Stimulated activated memory B cell treated with anti-CD40 and anti-IgM and Interleukin-4, amounts not matched to agents 10 μg/mL and 1 μg/mL and 100 μg/mL, for 72 hours (primary cell): ENCODE results near the gene STMND1.

ENCODE experiments used
- ATAC-seq: fragments of 150-1000 bp; cut with Tn5 transposase; 2 replicates; pipeline ENCODE4 v1.10.0; 2021
- H3K27ac Mint-ChIP-seq: one replicate; pipeline ENCODE4 v1.8.0; 2022; ENCODE audit warnings: mild to moderate bottlenecking, mixed read lengths
- H3K27me3 Mint-ChIP-seq: one replicate; pipeline ENCODE4 v1.8.0; 2022; ENCODE audit warnings: mixed read lengths
- H3K36me3 Mint-ChIP-seq: one replicate; pipeline ENCODE4 v1.8.0; 2022; ENCODE audit warnings: mixed read lengths
- H3K4me1 Mint-ChIP-seq: one replicate; pipeline ENCODE4 v1.8.0; 2022; ENCODE audit warnings: mixed read lengths
- H3K4me3 Mint-ChIP-seq: one replicate; pipeline ENCODE4 v1.8.0; 2022; ENCODE audit warnings: mild to moderate bottlenecking, moderate library complexity, mixed read lengths
- H3K9me3 Mint-ChIP-seq: one replicate; pipeline ENCODE4 v1.8.0; 2022; ENCODE audit warnings: mixed read lengths

STMND1 gene

GRCh38 chr6:17086469-17086868 is 15.4 kb upstream of the STMND1 start:
- H3K36me3 Mint-ChIP-seq, result no peaks in the 10 kb centered on the region
- no peaks in the 10 kb centered on the region for H3K4me1 Mint-ChIP-seq
- H3K27me3 Mint-ChIP-seq, result peaks cover 17% of the 10 kb centered on the region
- no peak for ATAC-seq
- H3K9me3 Mint-ChIP-seq, result peaks cover 7% of the 10 kb centered on the region
- H3K27ac Mint-ChIP-seq, result no peak overlapping the region
- H3K4me3 Mint-ChIP-seq, result no peak overlapping the region

GRCh38 chr6:17088091-17088611 is 13.7 kb upstream of the STMND1 start:
- peaks cover 7% of the 10 kb centered on the region for H3K9me3 Mint-ChIP-seq
- ATAC-seq, result no peak
- H3K27me3 Mint-ChIP-seq, result peaks cover 17% of the 10 kb centered on the region
- H3K4me1 Mint-ChIP-seq, result no peaks in the 10 kb centered on the region
- no peaks in the 10 kb centered on the region for H3K36me3 Mint-ChIP-seq
- H3K4me3 Mint-ChIP-seq, result no peak overlapping the region
- H3K27ac Mint-ChIP-seq, result no peak overlapping the region

- no peaks in the 10 kb centered on the region for H3K4me1 Mint-ChIP-seq
- H3K27ac Mint-ChIP-seq, result no peak overlapping the region
- peaks cover 7% of the 10 kb centered on the region for H3K9me3 Mint-ChIP-seq
- H3K4me3 Mint-ChIP-seq, result no peak overlapping the region
- ATAC-seq, result no peak
- H3K27me3 Mint-ChIP-seq, result peaks cover 9% of the 10 kb centered on the region
- no peaks in the 10 kb centered on the region for H3K36me3 Mint-ChIP-seq
Measured at GRCh38 chr6:17091122-17091521, 10.7 kb upstream of the STMND1 start.

GRCh38 chr6:17093686-17094085 is 8.2 kb upstream of the STMND1 start:
- Mint-ChIP-seq H3K27me3 (peaks cover 12% of the 10 kb centered on the region), H3K27ac (no peak overlapping the region), H3K4me1 (no peaks in the 10 kb centered on the region), H3K36me3 (no peaks in the 10 kb centered on the region), H3K9me3 (peaks cover 7% of the 10 kb centered on the region), H3K4me3 (no peak overlapping the region)
- no peak for ATAC-seq

GRCh38 chr6:17096096-17096495 is 5.8 kb upstream of the STMND1 start:
- no peaks in the 10 kb centered on the region for H3K9me3 Mint-ChIP-seq
- H3K36me3 Mint-ChIP-seq, result no peaks in the 10 kb centered on the region
- no peak overlapping the region for H3K27ac Mint-ChIP-seq
- peaks cover 28% of the 10 kb centered on the region for H3K27me3 Mint-ChIP-seq
- no peak overlapping the region for H3K4me3 Mint-ChIP-seq
- no peak for ATAC-seq
- no peaks in the 10 kb centered on the region for H3K4me1 Mint-ChIP-seq

- Mint-ChIP-seq H3K9me3 (no peaks in the 10 kb centered on the region), H3K27me3 (peaks cover 34% of the 10 kb centered on the region), H3K4me3 (no peak overlapping the region), H3K36me3 (no peaks in the 10 kb centered on the region), H3K27ac (no peak overlapping the region), H3K4me1 (peaks cover 4% of the 10 kb centered on the region)
- no peak for ATAC-seq
Measured at GRCh38 chr6:17096652-17097051, 5.2 kb upstream of the STMND1 start.

- no peaks in the 10 kb centered on the region for H3K9me3 Mint-ChIP-seq
- peaks cover 7% of the 10 kb centered on the region for H3K4me1 Mint-ChIP-seq
- no peak for ATAC-seq
- no peak overlapping the region for H3K4me3 Mint-ChIP-seq
- peaks cover 40% of the 10 kb centered on the region for H3K27me3 Mint-ChIP-seq
- no peaks in the 10 kb centered on the region for H3K36me3 Mint-ChIP-seq
- no peak overlapping the region for H3K27ac Mint-ChIP-seq
Measured at GRCh38 chr6:17097982-17098381, 3.9 kb upstream of the STMND1 start.

GRCh38 chr6:17098538-17098937 is 3.3 kb upstream of the STMND1 start:
- H3K4me3 Mint-ChIP-seq, result no peak overlapping the region
- H3K36me3 Mint-ChIP-seq, result no peaks in the 10 kb centered on the region
- H3K9me3 Mint-ChIP-seq, result no peaks in the 10 kb centered on the region
- peaks cover 7% of the 10 kb centered on the region for H3K4me1 Mint-ChIP-seq
- no peak overlapping the region for H3K27ac Mint-ChIP-seq
- peaks cover 40% of the 10 kb centered on the region for H3K27me3 Mint-ChIP-seq
- ATAC-seq, result no peak

GRCh38 chr6:17099401-17100059 is 2.3 kb upstream of the STMND1 start:
- no peak overlapping the region for H3K4me3 Mint-ChIP-seq
- H3K27me3 Mint-ChIP-seq, result peaks cover 44% of the 10 kb centered on the region
- ATAC-seq, result no peak
- H3K36me3 Mint-ChIP-seq, result no peaks in the 10 kb centered on the region
- peaks cover 3% of the 10 kb centered on the region for H3K9me3 Mint-ChIP-seq
- H3K27ac Mint-ChIP-seq, result no peak overlapping the region
- peaks cover 7% of the 10 kb centered on the region for H3K4me1 Mint-ChIP-seq

GRCh38 chr6:17100806-17101205 is 1.0 kb upstream of the STMND1 start:
- H3K27ac Mint-ChIP-seq, result no peak overlapping the region
- H3K9me3 Mint-ChIP-seq, result peaks cover 3% of the 10 kb centered on the region
- H3K27me3 Mint-ChIP-seq, result peaks cover 46% of the 10 kb centered on the region
- ATAC-seq, result no peak
- no peaks in the 10 kb centered on the region for H3K36me3 Mint-ChIP-seq
- no peak overlapping the region for H3K4me3 Mint-ChIP-seq
- H3K4me1 Mint-ChIP-seq, result peaks cover 7% of the 10 kb centered on the region

- Mint-ChIP-seq H3K4me1 (peaks cover 7% of the 10 kb centered on the region), H3K27ac (no peak overlapping the region), H3K9me3 (peaks cover 3% of the 10 kb centered on the region), H3K36me3 (no peaks in the 10 kb centered on the region), H3K27me3 (peaks cover 52% of the 10 kb centered on the region), H3K4me3 (no peak overlapping the region)
- ATAC-seq, result no peak
Measured at GRCh38 chr6:17102258-17102870, 514 bp downstream of the STMND1 start.

GRCh38 chr6:17103715-17104114 is 1.9 kb downstream of the STMND1 start:
- no peak overlapping the region for H3K27ac Mint-ChIP-seq
- no peak for ATAC-seq
- H3K4me3 Mint-ChIP-seq, result no peak overlapping the region
- H3K36me3 Mint-ChIP-seq, result no peaks in the 10 kb centered on the region
- peaks cover 3% of the 10 kb centered on the region for H3K9me3 Mint-ChIP-seq
- H3K4me1 Mint-ChIP-seq, result peaks cover 7% of the 10 kb centered on the region
- peaks cover 49% of the 10 kb centered on the region for H3K27me3 Mint-ChIP-seq

- Mint-ChIP-seq H3K36me3 (no peaks in the 10 kb centered on the region), H3K27me3 (peaks cover 22% of the 10 kb centered on the region), H3K27ac (no peak overlapping the region), H3K9me3 (peaks cover 3% of the 10 kb centered on the region), H3K4me1 (no peaks in the 10 kb centered on the region), H3K4me3 (no peak overlapping the region)
- no peak for ATAC-seq
Measured at GRCh38 chr6:17107863-17108262, 6.0 kb downstream of the STMND1 start.

- Mint-ChIP-seq H3K4me3 (no peak overlapping the region), H3K36me3 (no peaks in the 10 kb centered on the region)
- ATAC-seq, result no peak
Measured at GRCh38 chr6:17115251-17116116, 13.6 kb downstream of the STMND1 start.

GRCh38 chr6:17116117-17116440 is 14.2 kb downstream of the STMND1 start:
- H3K4me1 Mint-ChIP-seq, result no peaks in the 10 kb centered on the region
- peaks cover 9% of the 10 kb centered on the region for H3K27me3 Mint-ChIP-seq
- no peak for ATAC-seq
- H3K36me3 Mint-ChIP-seq, result no peaks in the 10 kb centered on the region
- H3K27ac Mint-ChIP-seq, result no peak overlapping the region
- no peak overlapping the region for H3K4me3 Mint-ChIP-seq
- H3K9me3 Mint-ChIP-seq, result no peaks in the 10 kb centered on the region

More at GRCh38 chr6:17115251-17116116, 13.6 kb downstream of the STMND1 start:
- Mint-ChIP-seq H3K4me1 (no peaks in the 10 kb centered on the region), H3K27me3 (peaks cover 9% of the 10 kb centered on the region), H3K27ac (no peak overlapping the region), H3K9me3 (no peaks in the 10 kb centered on the region)
